Neuronal stem cell (in vitro differentiated cells): Measurements from ENCODE around the gene IFRD1. TPM values are rescaled to one million over a fixed set of nuclear protein-coding genes. Genes with fewer than 3 reads are reported as not detected.

Source experiments
- DNase-seq: peaks from one replicate; pipeline ENCODE4 v3.0.0-alpha.2; 2013; ENCODE audit warnings: low spot score
- H2AFZ ChIP-seq: one replicate; pipeline ENCODE4 v1.6.1; 2013; ENCODE audit warnings: mild to moderate bottlenecking, low read length, inconsistent platforms
- H2AK5ac ChIP-seq: 2 replicates; pipeline ENCODE4 v1.6.1; 2013; ENCODE audit warnings: low read depth, mild to moderate bottlenecking, inconsistent platforms, low read length, moderate library complexity, mixed read lengths
- H2BK120ac ChIP-seq: 2 replicates; pipeline ENCODE4 v1.6.1; 2013; ENCODE audit warnings: low read depth, mild to moderate bottlenecking, inconsistent platforms, low read length, moderate library complexity, mixed read lengths
- H2BK12ac ChIP-seq: one replicate; pipeline ENCODE4 v1.6.1; 2013; ENCODE audit warnings: low read length, inconsistent platforms
- H2BK15ac ChIP-seq: 2 replicates; pipeline ENCODE4 v1.6.1; 2013; ENCODE audit warnings: mild to moderate bottlenecking, low read length, inconsistent platforms, mixed read lengths
- H2BK5ac ChIP-seq: one replicate; pipeline ENCODE4 v1.6.1; 2013; ENCODE audit warnings: inconsistent platforms, mild to moderate bottlenecking, low read length, moderate library complexity
- H3K14ac ChIP-seq: one replicate; pipeline ENCODE4 v1.6.1; 2013; ENCODE audit warnings: low read length, inconsistent platforms
- H3K18ac ChIP-seq: 2 replicates; pipeline ENCODE4 v1.6.1; 2013; ENCODE audit warnings: low read length, inconsistent platforms
- H3K23ac ChIP-seq: 2 replicates; pipeline ENCODE4 v1.6.1; 2013; ENCODE audit warnings: low read depth, mild to moderate bottlenecking, mixed read lengths, low read length, inconsistent platforms; ENCODE audit not compliant: poor library complexity
- H3K27ac ChIP-seq: replicated peaks from 3 replicates; pipeline ENCODE4 v1.5.1; 2013; ENCODE audit warnings: low read length, inconsistent platforms
- H3K27me3 ChIP-seq, 3 experiments: 2 replicates each; pipeline ENCODE4 v1.6.1; 2013; ENCODE audit warnings: low read length in 3 of 3, mild to moderate bottlenecking in 2 of 3, inconsistent platforms in 1 of 3, low read depth in 1 of 3, mixed read lengths in 1 of 3, moderate library complexity in 1 of 3; ENCODE audit not compliant: control insufficient read depth in 3 of 3, insufficient read depth in 3 of 3
- H3K36me3 ChIP-seq, 2 donors: replicated peaks in 1 of 2; 2 replicates each; pipeline ENCODE4 v1.6.1; 2013; ENCODE audit warnings: low read length in 2 of 2; ENCODE audit not compliant: control insufficient read depth in 2 of 2, insufficient read depth in 2 of 2
- H3K4ac ChIP-seq: 2 replicates; pipeline ENCODE4 v1.6.1; 2013; ENCODE audit warnings: inconsistent platforms, mild to moderate bottlenecking, low read length, moderate library complexity
- H3K4me1 ChIP-seq, 2 donors: 1 replicate in 1 of 2; 2 replicates in 1 of 2; pipeline ENCODE4 v1.6.1; 2013; ENCODE audit warnings: low read length in 2 of 2, low read depth in 1 of 2; ENCODE audit not compliant: control insufficient read depth in 2 of 2, insufficient read depth in 1 of 2
- H3K4me2 ChIP-seq: one replicate; pipeline ENCODE4 v1.6.1; 2013; ENCODE audit warnings: mild to moderate bottlenecking, low read length, inconsistent platforms; ENCODE audit not compliant: insufficient read depth, poor library complexity, severe bottlenecking
- H3K4me3 ChIP-seq, 2 donors: 2 replicates each; pipeline ENCODE4 v1.5.1; 2013; ENCODE audit warnings: low read length in 2 of 2, mild to moderate bottlenecking in 2 of 2, inconsistent platforms in 1 of 2, moderate library complexity in 1 of 2
- H3K79me1 ChIP-seq: one replicate; pipeline ENCODE4 v1.6.1; 2013; ENCODE audit warnings: low read depth, mild to moderate bottlenecking, inconsistent platforms, low read length, moderate library complexity
- H3K9ac ChIP-seq: one replicate; pipeline ENCODE4 v1.6.1; 2013; ENCODE audit warnings: mild to moderate bottlenecking, low read depth, low read length, inconsistent platforms; ENCODE audit not compliant: poor library complexity
- H3K9me3 ChIP-seq, 2 donors: replicated peaks in 1 of 2; 2 replicates each; pipeline versions ENCODE3 to v1.6.1; 2013; ENCODE audit warnings: low read length in 2 of 2, mild to moderate bottlenecking in 2 of 2, inconsistent platforms in 1 of 2, low read depth in 1 of 2, mixed read lengths in 1 of 2, moderate library complexity in 1 of 2; ENCODE audit not compliant: control insufficient read depth in 2 of 2, insufficient read depth in 1 of 2
- H4K8ac ChIP-seq: one replicate; pipeline ENCODE4 v1.6.1; 2013; ENCODE audit warnings: low read depth, mild to moderate bottlenecking, inconsistent platforms, low read length, moderate library complexity
- H4K91ac ChIP-seq: one replicate; pipeline ENCODE4 v1.6.1; 2013; ENCODE audit warnings: low read length, low read depth, mild to moderate bottlenecking, inconsistent platforms; ENCODE audit not compliant: poor library complexity
- WGBS, 2 donors: extraction: QIAGEN DNeasy Blood & Tissue Kit; methylation state at CpG; one replicate each; pipeline ENCODE4 v1.1.7; 2013; ENCODE audit warnings: missing lambda C conversion rate in 2 of 2, mixed read lengths in 1 of 2; ENCODE audit not compliant: insufficient read length in 2 of 2, insufficient replicate concordance in 1 of 2; ENCODE audit errors: extremely low coverage in 2 of 2; 5-methylcytosine and 5-hydroxymethylcytosine counted together
- small RNA-seq: library from polyadenylated mRNA; stranded (forward); fragments of <200 nt; extraction: miRNeasy Mini kit (QIAGEN cat#:217004); gene quantifications from one replicate; pipeline ENCODE3, GENCODE V24; 2013; ENCODE audit not compliant: insufficient read depth

IFRD1 gene

DNA sequence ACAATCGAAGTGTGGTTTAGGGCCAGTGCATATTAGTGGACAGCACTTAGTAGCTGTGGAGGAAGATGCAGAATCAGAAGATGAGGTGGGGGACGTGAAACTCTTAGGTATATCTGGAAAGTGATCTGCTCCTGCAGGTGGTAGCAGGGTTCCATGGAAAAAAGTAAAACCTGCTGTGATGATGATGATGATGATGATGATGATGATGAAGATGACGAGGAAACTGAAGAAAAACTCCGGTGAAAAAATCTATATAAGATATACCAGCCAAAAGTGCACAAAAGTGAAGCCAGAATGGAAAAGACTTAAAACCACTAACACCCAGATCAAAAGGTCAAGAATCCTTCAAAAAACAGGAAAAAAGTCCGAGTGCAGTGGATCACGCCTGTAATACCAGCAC, 70.5 kb downstream of the IFRD1 start:
- no peaks in the 10 kb centered on the region for H3K9me3 ChIP-seq
- no peak overlapping the region for H2BK15ac ChIP-seq
- no peak overlapping the region for H3K27ac ChIP-seq
- WGBS, 2 donors: no CpG with 5 or more reads among the region's 6 CpGs
- H3K18ac ChIP-seq: no peak overlapping the region
- peaks cover 2% of the 10 kb centered on the region in 2 donors for H3K4me1 ChIP-seq
- H2BK5ac ChIP-seq: no peak overlapping the region
- H3K4me2 ChIP-seq: no peak overlapping the region
- DNase-seq: no peak
- H3K4me3 ChIP-seq: no peak overlapping the region
- H2BK120ac ChIP-seq: no peak overlapping the region
- peaks cover 0 to 3% (median 0%) of the 10 kb centered on the region in 3 experiments for H3K27me3 ChIP-seq
- H3K79me1 ChIP-seq: no peaks in the 10 kb centered on the region
- H4K91ac ChIP-seq: no peak overlapping the region
- H3K14ac ChIP-seq: no peak overlapping the region
- no peaks in the 10 kb centered on the region for H3K36me3 ChIP-seq
- no peak overlapping the region for H2BK12ac ChIP-seq
- no peak overlapping the region for H2AFZ ChIP-seq
- H3K4ac ChIP-seq: no peak overlapping the region
- H2AK5ac ChIP-seq: no peak overlapping the region
- no peak overlapping the region for H3K23ac ChIP-seq
- no peak overlapping the region for H3K9ac ChIP-seq
- no peak overlapping the region for H4K8ac ChIP-seq

DNA sequence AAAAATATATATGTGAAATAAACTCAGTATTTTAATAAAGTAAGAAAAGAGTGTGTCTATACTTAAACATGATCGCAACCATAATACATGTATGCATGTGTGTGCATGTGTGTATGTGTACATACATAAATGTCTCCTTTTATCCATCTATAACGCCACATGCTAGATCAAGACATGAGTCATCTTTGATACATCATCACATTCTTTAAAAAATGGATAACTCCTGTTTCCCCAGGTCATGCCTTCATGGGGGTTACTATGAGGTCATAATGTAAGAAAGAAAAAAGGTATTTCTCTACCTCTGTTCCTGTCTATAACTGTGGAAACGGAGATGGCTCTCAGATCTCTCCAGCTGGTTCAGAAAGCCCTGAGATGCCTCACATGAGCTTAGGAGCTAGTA, 71.7 kb downstream of the IFRD1 start:
- no peak overlapping the region for H3K23ac ChIP-seq

DNA sequence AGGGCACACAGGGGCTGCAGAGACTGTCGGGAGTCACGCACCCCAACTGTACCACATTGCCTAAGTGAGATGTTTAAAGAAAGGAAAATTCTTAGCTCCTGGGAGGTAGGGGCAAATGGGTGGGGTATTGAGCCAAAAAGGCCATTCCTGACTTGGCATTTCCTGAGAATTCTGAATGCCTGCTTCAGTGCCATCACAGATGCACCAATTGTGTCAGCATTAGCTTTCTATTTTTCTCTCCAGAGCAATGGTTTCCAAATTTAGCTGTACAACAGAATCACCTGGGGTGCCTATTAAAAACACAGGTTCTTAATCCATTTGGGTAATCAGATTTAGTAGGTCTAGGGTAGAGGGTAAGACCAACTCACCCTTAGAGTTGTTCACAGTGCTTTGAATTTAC, 73.6 kb downstream of the IFRD1 start:
- no CpG with 5 or more reads among the region's 2 CpGs for WGBS, 2 donors
- no peak overlapping the region for H3K4me2 ChIP-seq
- no peak overlapping the region for H4K91ac ChIP-seq
- peak overlapping the region in 1 of 2 donors; percentile 7 for H3K4me3 ChIP-seq
- H3K23ac ChIP-seq: no peak overlapping the region
- no peak overlapping the region for H3K4ac ChIP-seq
- no peak overlapping the region for H2BK5ac ChIP-seq
- H2AK5ac ChIP-seq: no peak overlapping the region
- DNase-seq: no peak
- H4K8ac ChIP-seq: no peak overlapping the region
- no peak overlapping the region for H2BK12ac ChIP-seq
- H3K79me1 ChIP-seq: no peaks in the 10 kb centered on the region
- no peak overlapping the region for H2BK15ac ChIP-seq
- H3K18ac ChIP-seq: no peak overlapping the region
- H3K36me3 ChIP-seq: no peaks in the 10 kb centered on the region
- peaks cover 0 to 6% (median 0%) of the 10 kb centered on the region in 3 experiments for H3K27me3 ChIP-seq
- no peak overlapping the region for H3K14ac ChIP-seq
- no peaks in the 10 kb centered on the region for H3K9me3 ChIP-seq
- H2BK120ac ChIP-seq: no peak overlapping the region
- H3K27ac ChIP-seq: no peak overlapping the region
- H2AFZ ChIP-seq: no peak overlapping the region
- peaks cover 0 to 2% of the 10 kb centered on the region in 2 donors for H3K4me1 ChIP-seq
- no peak overlapping the region for H3K9ac ChIP-seq

More for the DNA sequence above, 71.7 kb downstream of the IFRD1 start:
- Histone ChIP-seq H2AK5ac (no peak overlapping the region), H2AFZ (no peak overlapping the region), H2BK12ac (no peak overlapping the region), H3K4me1 (peaks cover 0 to 2% of the 10 kb centered on the region in 2 donors), H3K27me3 (peaks cover 0 to 3% (median 0%) of the 10 kb centered on the region in 3 experiments), H2BK5ac (no peak overlapping the region), H3K9me3 (no peaks in the 10 kb centered on the region), H3K4me3 (no peak overlapping the region), H3K14ac (no peak overlapping the region), H2BK120ac (no peak overlapping the region), H3K27ac (no peak overlapping the region), H3K9ac (no peak overlapping the region), H3K36me3 (no peaks in the 10 kb centered on the region), H4K8ac (no peak overlapping the region), H2BK15ac (no peak overlapping the region), H3K4ac (no peak overlapping the region), H4K91ac (no peak overlapping the region), H3K4me2 (no peak overlapping the region), H3K79me1 (no peaks in the 10 kb centered on the region), H3K18ac (no peak overlapping the region)
- no CpG with 5 or more reads among the region's 3 CpGs for WGBS, 2 donors
- DNase-seq: no peak

Small RNA genes within 50 kb of the gene (small RNA-seq; reads per million reads assigned to genes)
- gene AC079741.1: not detected
